Ectodermal cell (in vitro differentiated cells): ENCODE results near the gene WDFY4. TPM values are rescaled to one million over a fixed set of nuclear protein-coding genes. Genes with fewer than 3 reads are reported as not detected.
"Not testable (repeated sequence)": the region's sequence is repeated elsewhere in the genome, so short reads cannot be mapped to it uniquely, and the experiment has no call there.

ENCODE experiments used
- H3K27ac ChIP-seq: 2 replicates; pipeline ENCODE4 v1.7.0; 2013; ENCODE audit warnings: mild to moderate bottlenecking, low read depth, low read length; ENCODE audit not compliant: insufficient read depth, poor library complexity, severe bottlenecking
- H3K27me3 ChIP-seq: 2 replicates; pipeline ENCODE4 v1.7.0; 2013; ENCODE audit warnings: mild to moderate bottlenecking, low read length; ENCODE audit not compliant: insufficient read depth, control insufficient read depth, poor library complexity, severe bottlenecking
- H3K36me3 ChIP-seq: one replicate; pipeline ENCODE4 v1.7.0; 2013; ENCODE audit warnings: low read length; ENCODE audit not compliant: control insufficient read depth, insufficient read depth
- H3K4me1 ChIP-seq: one replicate; pipeline ENCODE4 v1.7.0; 2013; ENCODE audit warnings: low read length; ENCODE audit not compliant: control insufficient read depth, insufficient read depth
- H3K4me3 ChIP-seq: 2 replicates; pipeline ENCODE4 v1.7.0; 2013; ENCODE audit warnings: low read depth, low read length, control low read depth; ENCODE audit not compliant: insufficient read depth
- H3K9me3 ChIP-seq: 2 replicates; pipeline ENCODE4 v1.7.0; 2013; ENCODE audit warnings: mild to moderate bottlenecking, low read length, moderate library complexity; ENCODE audit not compliant: control insufficient read depth
- WGBS, 2 experiments: methylation state at CpG; one replicate each; pipeline ENCODE4 v1.1.7; 2013; ENCODE audit warnings: missing lambda C conversion rate in 2 of 2; 5-methylcytosine and 5-hydroxymethylcytosine counted together
- polyA plus RNA-seq, 4 experiments: library from polyadenylated mRNA; stranded (reverse); fragments of 50-300 nt; gene quantifications; one replicate each; pipeline ENCODE4 v1.2.3, GENCODE V29; 2013

The WDFY4 gene
- not detected for polyA plus RNA-seq (2013, experiment 1 of 4)
- 0.02 TPM for polyA plus RNA-seq (2013, experiment 2 of 4)
- polyA plus RNA-seq (2013, experiment 3 of 4): not detected
- not detected for polyA plus RNA-seq (2013, experiment 4 of 4)

DNA sequence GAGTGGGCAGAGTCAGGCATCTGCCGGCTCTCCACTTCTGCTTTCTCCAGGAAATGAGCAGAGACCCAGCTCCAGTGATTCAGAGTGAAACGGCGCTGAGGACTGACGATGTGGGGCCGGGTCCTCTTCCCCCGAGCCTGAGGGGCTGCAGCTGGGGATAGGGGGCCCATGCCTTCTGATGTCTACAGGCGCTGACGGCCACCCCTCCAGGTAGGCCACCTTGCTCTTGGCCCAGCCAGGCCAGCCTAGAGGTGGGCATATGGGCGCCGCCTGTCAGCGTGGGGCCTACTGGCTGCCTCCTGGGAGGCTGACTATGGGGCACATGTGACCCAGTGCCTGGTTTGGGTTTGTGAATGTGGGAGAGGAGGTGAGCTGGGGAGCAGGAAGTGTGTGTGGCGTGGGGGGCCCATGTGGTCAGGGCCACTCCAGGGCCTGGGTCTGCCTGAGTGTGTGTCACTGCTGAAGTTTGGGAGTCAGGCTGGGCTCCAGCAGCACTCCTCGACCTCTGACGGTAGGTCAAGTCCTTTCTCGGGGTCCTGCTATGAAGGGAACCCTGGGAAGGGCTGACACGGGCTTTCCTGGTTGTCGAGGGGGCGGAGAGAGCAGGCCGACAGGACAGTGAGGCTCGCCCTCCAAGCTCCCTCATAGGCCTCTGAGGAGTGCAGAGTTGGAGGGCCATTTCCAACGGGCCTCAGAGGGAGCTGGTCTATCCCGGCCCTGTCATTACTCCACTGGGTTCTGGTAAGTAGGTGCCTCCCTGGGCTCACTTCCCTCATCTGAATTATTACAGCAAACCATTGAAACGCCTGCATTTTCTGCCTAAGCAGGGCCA, at the start of gene WDFY4:
Gene WDFY4, plus strand, starts transcription at position 82 of the 832 bp plus-strand sequence. CDS start 24,860 bp downstream, outside the sequence.
- Histone ChIP-seq H3K36me3 (no peaks in the 10 kb centered on the region), H3K9me3 (no peaks in the 10 kb centered on the region), H3K27ac (no peak within 1 kb of the TSS), H3K27me3 (no peaks in the 10 kb centered on the region), H3K4me1 (no peaks in the 10 kb centered on the region), H3K4me3 (no peak within 1 kb of the TSS)
- 90 to 91% methylated on average over 23 of the region's 23 CpGs for WGBS, 2 experiments

DNA sequence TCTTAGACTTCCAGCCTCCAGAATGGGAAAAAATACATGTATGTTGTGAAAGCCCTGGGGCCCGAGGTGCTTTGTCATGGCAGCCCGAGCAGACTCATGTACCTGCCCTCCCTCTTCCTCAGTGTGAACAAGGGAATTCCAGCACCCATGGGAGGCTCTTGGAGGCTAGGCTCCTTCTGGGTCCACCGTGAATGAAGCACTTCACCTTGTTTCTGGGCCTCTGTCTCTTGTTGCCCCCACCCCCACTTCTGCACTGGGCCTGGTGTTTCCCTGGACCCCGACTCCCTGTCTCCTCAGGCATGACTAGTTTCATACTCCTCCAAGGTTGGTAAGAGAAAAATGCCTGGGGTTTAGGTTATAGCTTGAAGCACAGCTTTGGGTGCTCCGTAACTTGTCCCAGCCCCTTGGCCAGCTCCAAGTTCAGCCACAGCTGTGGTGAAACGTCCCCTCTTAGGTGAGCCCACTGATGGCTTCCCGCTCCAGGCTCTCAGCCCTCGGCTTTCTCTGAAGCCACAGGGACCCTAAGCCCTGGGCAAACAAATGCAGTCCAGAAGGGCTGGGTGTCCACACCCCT, 49.6 kb upstream of the WDFY4 start:
- Histone ChIP-seq H3K27ac (no peak overlapping the region), H3K4me3 (no peak overlapping the region), H3K36me3 (no peaks in the 10 kb centered on the region), H3K4me1 (no peaks in the 10 kb centered on the region), H3K9me3 (no peaks in the 10 kb centered on the region), H3K27me3 (no peaks in the 10 kb centered on the region)
- 93% methylated on average over 8 of the region's 8 CpGs for WGBS, 2 experiments

DNA sequence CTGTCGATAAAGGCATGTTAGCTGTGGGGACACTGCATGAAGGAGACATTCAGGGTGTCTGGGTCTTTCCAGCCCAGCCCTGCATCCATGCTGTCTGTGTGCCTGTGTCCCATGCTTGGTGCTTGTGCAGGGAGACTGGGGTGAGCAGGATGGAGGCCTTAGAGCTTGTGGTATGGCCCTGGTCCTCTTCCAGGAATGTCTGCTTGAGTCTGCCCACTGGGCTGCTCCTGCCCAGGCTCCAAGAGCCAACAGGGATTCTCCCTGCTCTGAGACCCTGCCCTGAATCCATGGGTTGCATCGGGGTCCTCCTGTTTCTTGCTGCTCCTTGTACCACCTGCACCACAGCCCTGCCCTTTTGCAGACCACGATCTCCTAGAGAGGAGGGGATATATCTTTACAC, 48.4 kb upstream of the WDFY4 start:
- 85 to 88% methylated on average over 3 of the region's 3 CpGs for WGBS, 2 experiments
- Histone ChIP-seq H3K4me3 (no peak overlapping the region), H3K27me3 (no peaks in the 10 kb centered on the region)

GRCh38 chr10:48636901-48637300, 47.8 kb upstream of the WDFY4 start:
- 91 to 98% methylated on average over 3 of the region's 3 CpGs for WGBS, 2 experiments
- H3K9me3 ChIP-seq: no peaks in the 10 kb centered on the region
- no peak overlapping the region for H3K4me3 ChIP-seq
- H3K36me3 ChIP-seq: no peaks in the 10 kb centered on the region
- no peaks in the 10 kb centered on the region for H3K4me1 ChIP-seq
- H3K27ac ChIP-seq: no peak overlapping the region
- no peaks in the 10 kb centered on the region for H3K27me3 ChIP-seq

More for the DNA sequence above, 48.4 kb upstream of the WDFY4 start:
- H3K27ac ChIP-seq: no peak overlapping the region
- no peaks in the 10 kb centered on the region for H3K36me3 ChIP-seq
- H3K9me3 ChIP-seq: no peaks in the 10 kb centered on the region
- no peaks in the 10 kb centered on the region for H3K4me1 ChIP-seq

- WGBS, 2 experiments: 85 to 92% methylated on average over 4 of the region's 4 CpGs
- no peaks in the 10 kb centered on the region for H3K4me1 ChIP-seq
- no peak overlapping the region for H3K27ac ChIP-seq
- no peak overlapping the region for H3K4me3 ChIP-seq
- H3K36me3 ChIP-seq: no peaks in the 10 kb centered on the region
- no peaks in the 10 kb centered on the region for H3K9me3 ChIP-seq
- no peaks in the 10 kb centered on the region for H3K27me3 ChIP-seq
Measured at GRCh38 chr10:48638158-48638557, 46.5 kb upstream of the WDFY4 start.

- H3K9me3 ChIP-seq: no peaks in the 10 kb centered on the region
- no peaks in the 10 kb centered on the region for H3K4me1 ChIP-seq
- no peaks in the 10 kb centered on the region for H3K27me3 ChIP-seq
- no peak overlapping the region for H3K4me3 ChIP-seq
- H3K36me3 ChIP-seq: no peaks in the 10 kb centered on the region
- no peak overlapping the region for H3K27ac ChIP-seq
- WGBS, 2 experiments: 89 to 92% methylated on average over 4 of the region's 4 CpGs
Measured at GRCh38 chr10:48638739-48639527, 45.7 kb upstream of the WDFY4 start.

DNA sequence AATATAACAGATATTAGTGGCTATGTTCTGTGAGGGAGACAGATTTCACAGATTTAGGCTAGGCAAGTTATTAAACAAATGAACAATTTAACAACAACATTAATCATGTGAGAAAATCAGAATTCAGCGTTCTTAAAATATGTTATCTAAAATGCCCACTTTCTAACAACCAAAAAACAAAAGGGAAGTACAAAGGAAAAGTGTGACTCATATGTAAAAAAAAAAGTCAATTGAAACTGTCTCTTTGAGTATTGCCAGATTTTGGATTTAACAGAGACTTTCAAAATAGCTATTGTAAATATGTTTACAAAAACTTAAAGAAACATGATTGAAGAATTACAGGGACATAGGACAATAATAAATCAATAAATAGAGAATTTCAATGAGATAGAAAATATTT, 45.0 kb upstream of the WDFY4 start:
- Histone ChIP-seq H3K4me1 (no peaks in the 10 kb centered on the region), H3K27me3 (no peaks in the 10 kb centered on the region), H3K27ac (no peak overlapping the region), H3K36me3 (no peaks in the 10 kb centered on the region), H3K9me3 (no peaks in the 10 kb centered on the region), H3K4me3 (no peak overlapping the region)
- 89% methylated on average over 1 of the region's 1 CpG; no CpG with 5 or more reads in 1 of the 2 experiments for WGBS, 2 experiments

GRCh38 chr10:48640326-48640725, 44.3 kb upstream of the WDFY4 start:
- Histone ChIP-seq H3K27me3 (no peaks in the 10 kb centered on the region), H3K27ac (no peak overlapping the region), H3K9me3 (no peaks in the 10 kb centered on the region), H3K36me3 (no peaks in the 10 kb centered on the region), H3K4me1 (no peaks in the 10 kb centered on the region), H3K4me3 (no peak overlapping the region)
- no CpG with 5 or more reads among the region's 1 CpG for WGBS, 2 experiments

DNA sequence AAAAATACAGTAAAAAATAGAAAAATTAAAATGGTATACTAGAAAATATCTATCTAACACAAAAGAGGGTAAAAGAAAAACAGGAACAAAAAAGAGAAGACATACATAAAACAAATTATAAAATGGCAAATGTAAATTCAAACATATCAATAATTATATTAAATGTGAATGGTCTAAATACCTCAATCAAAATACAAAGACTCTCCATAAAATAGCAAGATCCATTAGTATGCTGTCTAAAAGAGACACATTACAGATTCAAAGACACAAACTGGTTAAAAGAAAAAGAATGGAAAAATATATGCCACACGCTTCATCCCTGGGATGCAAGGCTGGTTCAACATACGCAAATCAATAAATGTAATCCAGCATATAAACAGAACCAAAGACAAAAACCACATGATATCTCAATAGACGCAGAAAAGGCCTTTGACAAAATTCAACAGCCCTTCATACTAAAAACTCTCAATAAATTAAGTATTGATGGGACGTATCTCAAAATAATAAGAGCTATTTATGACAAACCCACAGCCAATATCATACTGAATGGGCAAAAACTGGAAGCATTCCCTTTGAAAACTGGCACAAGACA, 43.5 kb upstream of the WDFY4 start:
- 91 to 96% methylated on average over 3 of the region's 4 CpGs for WGBS, 2 experiments
- not testable (repeated sequence) for H3K27ac ChIP-seq, H3K4me1 ChIP-seq, H3K27me3 ChIP-seq, H3K9me3 ChIP-seq, H3K36me3 ChIP-seq, H3K4me3 ChIP-seq
